Measurements from ENCODE around the gene MS4A5.

Gene MS4A5

GRCh38 chr11:60482361-60482760 lies 53.0 kb downstream of the MS4A5 start:
- DNase-seq (ENCODE audit: low read depth), result no peak

GRCh38 chr11:60485987-60486386 lies 56.6 kb downstream of the MS4A5 start:
- no peak for DNase-seq (ENCODE audit: low read depth)

GRCh38 chr11:60492488-60493009 lies 63.2 kb downstream of the MS4A5 start, which contains the start of gene MS4A12:
Gene MS4A12 (plus strand): TSS chr11:60492778. CDS start chr11:60497319, 4,541 bp downstream.
- DNase-seq (ENCODE audit: low read depth), result no peak

GRCh38 chr11:60493454-60493853 lies 64.1 kb downstream of the MS4A5 start:
- no peak for DNase-seq (ENCODE audit: low read depth)
